ENCODE measurements around the gene SLC38A4.

SLC38A4 gene, protein sequence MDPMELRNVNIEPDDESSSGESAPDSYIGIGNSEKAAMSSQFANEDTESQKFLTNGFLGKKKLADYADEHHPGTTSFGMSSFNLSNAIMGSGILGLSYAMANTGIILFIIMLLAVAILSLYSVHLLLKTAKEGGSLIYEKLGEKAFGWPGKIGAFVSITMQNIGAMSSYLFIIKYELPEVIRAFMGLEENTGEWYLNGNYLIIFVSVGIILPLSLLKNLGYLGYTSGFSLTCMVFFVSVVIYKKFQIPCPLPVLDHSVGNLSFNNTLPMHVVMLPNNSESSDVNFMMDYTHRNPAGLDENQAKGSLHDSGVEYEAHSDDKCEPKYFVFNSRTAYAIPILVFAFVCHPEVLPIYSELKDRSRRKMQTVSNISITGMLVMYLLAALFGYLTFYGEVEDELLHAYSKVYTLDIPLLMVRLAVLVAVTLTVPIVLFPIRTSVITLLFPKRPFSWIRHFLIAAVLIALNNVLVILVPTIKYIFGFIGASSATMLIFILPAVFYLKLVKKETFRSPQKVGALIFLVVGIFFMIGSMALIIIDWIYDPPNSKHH

DNA sequence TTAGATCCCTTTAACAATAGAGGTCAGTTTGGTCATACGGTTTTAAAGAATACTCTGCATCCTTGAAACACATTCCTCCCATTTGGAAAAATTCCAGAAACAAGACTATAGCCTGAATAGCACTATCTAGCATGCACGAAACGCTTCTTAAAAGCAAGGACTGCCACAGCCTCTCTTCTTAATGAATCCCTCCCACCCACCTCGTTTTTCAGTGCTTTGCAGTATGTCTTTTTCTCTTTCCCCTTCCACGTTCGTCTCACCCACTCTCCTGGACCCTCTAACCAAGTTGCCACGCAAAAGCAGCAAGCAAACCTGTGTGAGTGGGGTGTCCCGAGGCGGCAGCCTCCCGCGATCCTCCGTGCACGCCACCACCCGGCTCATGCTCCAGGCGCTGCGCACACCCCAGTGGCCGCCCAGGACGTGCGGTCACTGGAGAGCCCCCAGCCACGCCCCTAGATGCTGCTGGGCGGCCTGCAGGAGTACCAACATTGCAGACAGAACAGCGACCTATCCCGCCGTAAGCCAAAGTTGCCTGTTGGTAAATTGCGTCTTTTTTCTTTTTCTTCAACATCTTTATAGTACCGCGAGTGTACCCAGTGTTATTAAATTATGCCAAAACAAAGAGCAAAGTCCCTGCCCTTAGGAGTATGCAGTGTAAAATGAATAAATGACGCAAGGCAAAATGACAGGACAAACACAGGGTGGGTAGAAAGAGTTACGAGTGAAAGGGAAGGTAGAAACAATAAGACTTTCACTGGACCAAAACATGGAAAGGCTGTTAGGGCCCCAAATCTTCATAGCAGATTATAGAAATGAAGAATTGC is at the start of gene SLC38A4:
Gene SLC38A4, minus strand, starts transcription at position 407 of the 824 bp plus-strand sequence. CDS start 32,926 bp downstream, outside the sequence.
- no peaks in the 10 kb centered on the region for H3K27me3 ChIP-seq (ENCODE audit: low read length)
- H3F3A ChIP-seq (ENCODE audit: insufficient read depth), result no peaks in the 10 kb centered on the region
- no peak within 1 kb of the TSS for H3K4me2 ChIP-seq (ENCODE audit: low read depth, low read length, poor library complexity, severe bottlenecking)
- no peaks in the 10 kb centered on the region for H3K9me3 ChIP-seq (ENCODE audit: insufficient read depth, low read length)
- no peak within 1 kb of the TSS for H3K27ac ChIP-seq (ENCODE audit: low read depth, low read length)
- H3K79me2 ChIP-seq (ENCODE audit: insufficient read depth, low read length), result no peaks in the 10 kb centered on the region
- no peak within 1 kb of the TSS for H2AFZ ChIP-seq (ENCODE audit: low read depth, low read length, severe bottlenecking)
- TF ChIP-seq CTCF (IDR thresholded peaks at IDR 0.05; ENCODE audit: insufficient read depth, low read length, poor library complexity, severe bottlenecking) (no peak), EZH2phosphoT487 (conservative IDR thresholded peaks at IDR 0.05; ENCODE audit: low read length) (no peak)
- no peaks in the 10 kb centered on the region for H3K36me3 ChIP-seq (ENCODE audit: low read length)
- no peak within 1 kb of the TSS for H3K4me3 ChIP-seq (ENCODE audit: insufficient read depth, low read length, poor library complexity, severe bottlenecking)
- H3K9ac ChIP-seq (ENCODE audit: low read length), result no peak within 1 kb of the TSS
- H4K20me1 ChIP-seq (ENCODE audit: low read depth, low read length), result no peaks in the 10 kb centered on the region
- no peaks in the 10 kb centered on the region for H3K9me2 ChIP-seq (replicated peaks; ENCODE audit: insufficient read depth, low read length)

DNA sequence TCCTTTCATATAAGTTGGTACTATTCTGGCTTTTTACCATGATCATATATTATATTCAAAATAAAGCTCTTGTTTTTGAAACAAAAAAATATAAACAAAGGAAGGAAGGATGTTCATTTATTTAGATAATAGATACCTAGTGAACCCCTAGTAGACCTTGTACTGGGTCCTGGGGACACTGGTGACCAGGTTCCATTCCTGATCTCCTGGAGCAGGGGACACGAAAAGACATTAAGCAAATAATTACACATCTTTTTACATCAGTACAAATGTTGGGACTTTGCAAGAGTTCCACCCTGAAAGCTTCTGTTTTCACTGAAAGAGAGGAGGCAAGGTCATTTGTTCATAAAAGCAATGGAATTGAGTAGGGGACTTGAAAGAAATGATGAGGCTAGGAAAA is 49.3 kb upstream of the SLC38A4 start:
- Histone ChIP-seq H3K4me2 (ENCODE audit: low read depth, low read length, poor library complexity, severe bottlenecking) (no peak overlapping the region), H2AFZ (ENCODE audit: low read depth, low read length, severe bottlenecking) (no peak overlapping the region), H3K79me2 (ENCODE audit: insufficient read depth, low read length) (no peaks in the 10 kb centered on the region), H3K4me3 (ENCODE audit: insufficient read depth, low read length, poor library complexity, severe bottlenecking) (no peak overlapping the region), H3K27ac (ENCODE audit: low read depth, low read length) (no peak overlapping the region), H3K9me3 (ENCODE audit: insufficient read depth, low read length) (peaks cover 4% of the 10 kb centered on the region; the same call in 1 of the 2 replicates), H4K20me1 (ENCODE audit: low read depth, low read length) (no peaks in the 10 kb centered on the region), H3K9me2 (replicated peaks; ENCODE audit: insufficient read depth, low read length) (no peaks in the 10 kb centered on the region), H3F3A (ENCODE audit: insufficient read depth) (no peaks in the 10 kb centered on the region), H3K9ac (ENCODE audit: low read length) (no peak overlapping the region), H3K27me3 (ENCODE audit: low read length) (no peaks in the 10 kb centered on the region), H3K36me3 (ENCODE audit: low read length) (no peaks in the 10 kb centered on the region)
- TF ChIP-seq CTCF (IDR thresholded peaks at IDR 0.05; ENCODE audit: insufficient read depth, low read length, poor library complexity, severe bottlenecking) (no peak), EZH2phosphoT487 (conservative IDR thresholded peaks at IDR 0.05; ENCODE audit: low read length) (no peak)

DNA sequence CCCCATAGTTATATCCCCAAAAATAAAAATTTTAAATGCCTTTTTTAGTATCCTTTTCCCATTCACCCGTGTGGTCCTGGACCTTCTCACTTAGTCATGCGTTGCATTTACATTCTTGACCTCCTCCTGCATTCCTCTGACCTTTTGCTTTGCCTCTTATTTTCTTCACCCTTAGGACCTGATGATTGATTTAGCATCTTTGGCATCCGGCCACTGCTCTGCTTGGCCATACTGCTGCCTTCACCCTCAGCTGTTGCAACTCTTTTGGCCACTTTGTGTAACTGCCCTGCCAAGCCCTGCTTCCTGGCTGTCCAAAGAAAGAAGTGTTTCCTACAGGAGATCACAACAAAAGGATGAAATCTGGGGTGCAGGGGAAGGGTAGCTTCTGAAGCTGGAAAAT is 48.8 kb upstream of the SLC38A4 start:
- no peaks in the 10 kb centered on the region for H4K20me1 ChIP-seq (ENCODE audit: low read depth, low read length)
- H3K9ac ChIP-seq (ENCODE audit: low read length), result no peak overlapping the region
- TF ChIP-seq EZH2phosphoT487 (conservative IDR thresholded peaks at IDR 0.05; ENCODE audit: low read length), result no peak
- TF ChIP-seq CTCF (IDR thresholded peaks at IDR 0.05; ENCODE audit: insufficient read depth, low read length, poor library complexity, severe bottlenecking), result no peak
- H3K4me2 ChIP-seq (ENCODE audit: low read depth, low read length, poor library complexity, severe bottlenecking), result no peak overlapping the region
- H2AFZ ChIP-seq (ENCODE audit: low read depth, low read length, severe bottlenecking), result no peak overlapping the region
- no peaks in the 10 kb centered on the region for H3F3A ChIP-seq (ENCODE audit: insufficient read depth)
- H3K9me3 ChIP-seq (ENCODE audit: insufficient read depth, low read length), result peaks cover 4% of the 10 kb centered on the region; the same call in 1 of the 2 replicates
- no peak overlapping the region for H3K4me3 ChIP-seq (ENCODE audit: insufficient read depth, low read length, poor library complexity, severe bottlenecking)
- no peaks in the 10 kb centered on the region for H3K36me3 ChIP-seq (ENCODE audit: low read length)
- H3K27me3 ChIP-seq (ENCODE audit: low read length), result no peaks in the 10 kb centered on the region
- no peak overlapping the region for H3K27ac ChIP-seq (ENCODE audit: low read depth, low read length)
- H3K79me2 ChIP-seq (ENCODE audit: insufficient read depth, low read length), result no peaks in the 10 kb centered on the region
- H3K9me2 ChIP-seq (replicated peaks; ENCODE audit: insufficient read depth, low read length), result no peaks in the 10 kb centered on the region
